Testis (tissue), 3 donors: ENCODE measurements around the gene MROH7. TPM values are rescaled to one million over a fixed set of nuclear protein-coding genes. Genes with fewer than 3 reads are reported as not detected.
"Not testable (repeated sequence)": the region's sequence is repeated elsewhere in the genome, so short reads cannot be mapped to it uniquely, and the experiment has no call there.

Source experiments
- DNase-seq: peaks from one replicate; pipeline ENCODE4 v3.0.0-alpha.2; 2019
- H3K27ac ChIP-seq, 2 donors: fragments of 200-600 bp; sonication (generic); one replicate each; pipeline ENCODE4 v1.5.1; 2019
- H3K27me3 ChIP-seq: fragments of 200-600 bp; sonication (generic); one replicate; pipeline ENCODE4 v1.5.1; 2019
- H3K36me3 ChIP-seq: fragments of 200-600 bp; sonication (generic); one replicate; pipeline ENCODE4 v1.5.1; 2017; ENCODE audit warnings: low read depth; ENCODE audit errors: missing control alignments
- H3K4me1 ChIP-seq: fragments of 200-600 bp; sonication (generic); one replicate; pipeline ENCODE4 v1.5.1; 2019
- H3K4me3 ChIP-seq, 2 donors: fragments of 200-600 bp; sonication (generic); one replicate each; pipeline ENCODE4 v1.5.1; 2017 to 2019
- H3K9me3 ChIP-seq: fragments of 200-600 bp; sonication (generic); one replicate; pipeline ENCODE4 v1.5.1; 2017
- POLR2A ChIP-seq: fragments of 450-650 bp; IDR thresholded peaks from one replicate; pipeline ENCODE4 v1.6.1; 2017; ENCODE audit warnings: antibody characterized with exemption, mild to moderate bottlenecking, moderate library complexity
- WGBS, 2 donors: methylation state at CpG; one replicate each; pipeline ENCODE4 v1.1.5; 2018; 5-methylcytosine and 5-hydroxymethylcytosine counted together
- intact Hi-C: fragments of 100-400 bp; cut with DNase I; formaldehyde crosslinking; loops from one replicate; pipeline ENCODE4 v1.15.1; 2023; ENCODE audit warnings: low total_unique reads
- polyA plus RNA-seq: library from polyadenylated mRNA; stranded (reverse); fragments of 350-450 nt; fragmentation: Illumina TruSeq; extraction: RNeasy Lipid Tissue Mini Kit (QIAGEN cat#74804); gene quantifications from one replicate; pipeline ENCODE4 v1.2.3, GENCODE V29; 2014; ENCODE audit warnings: low read depth, low replicate concordance; ENCODE audit not compliant: insufficient read depth
- total RNA-seq, 2 donors: library from RNA; depleted of rRNA; stranded (reverse); fragments of >200 nt; gene quantifications; one replicate each; pipeline ENCODE4 v1.2.3, GENCODE V29; 2016
- TF ChIP-seq, protein P1 (sequence below), 3 experiments: fragments of 450-650 bp in 2 of 3; fragments of 200-600 bp in 1 of 3; sonication (generic) in 1 of 3; IDR thresholded peaks; one replicate each; pipeline ENCODE4 v1.5.1; 2016 to 2019; ENCODE audit warnings: antibody characterized with exemption in 3 of 3, mild to moderate bottlenecking in 2 of 3, moderate library complexity in 1 of 3

Gene MROH7
- total and polyA plus RNA-seq, 3 donors from 2014 or later = 72.7 to 236 (median 162) TPM

DNA sequence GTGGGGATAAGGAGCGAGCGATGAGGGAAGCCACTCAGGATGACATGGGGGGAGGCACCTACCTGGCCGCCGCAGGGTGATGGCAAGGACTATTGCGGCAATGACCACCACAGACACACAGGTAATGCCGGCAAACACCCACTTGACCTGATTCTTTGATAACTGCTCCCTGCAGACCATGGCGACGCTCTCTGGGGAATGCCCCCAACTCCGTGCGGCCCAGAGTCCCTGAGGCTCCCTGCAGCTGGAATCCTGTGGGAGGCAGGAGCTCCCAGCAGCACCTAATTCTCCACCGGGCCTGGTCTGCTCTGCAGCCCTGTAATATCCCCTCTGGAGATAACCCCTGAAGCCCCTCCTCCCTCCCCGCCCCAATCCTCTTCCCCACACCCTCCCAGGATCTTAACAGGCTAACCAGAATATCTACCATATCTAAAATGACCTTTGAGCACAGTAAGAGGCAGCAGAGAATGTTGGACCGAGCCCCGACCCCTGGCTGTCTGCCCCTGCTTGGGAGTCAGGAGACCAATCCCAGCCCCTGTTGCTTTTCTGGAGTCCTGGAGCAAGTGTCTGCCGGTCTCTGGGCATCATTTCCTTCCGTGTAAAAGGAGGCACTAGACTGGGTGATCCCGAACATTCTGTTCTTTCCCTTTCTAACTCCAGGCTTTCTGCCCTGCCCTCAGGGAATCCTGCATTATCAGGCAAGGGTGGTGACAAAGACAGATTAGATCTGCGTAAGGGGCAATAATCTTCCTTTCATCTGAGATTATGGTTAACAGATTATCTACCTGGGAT lies 18.2 kb upstream of the MROH7 start, which contains the start of gene FAM151A:
Gene FAM151A, minus strand, starts transcription at position 310 of the 792 bp plus-strand sequence. Its CDS starts 130 bp downstream, at position 180.
- Histone ChIP-seq H3K36me3 (no peaks in the 10 kb centered on the region), H3K27me3 (no peaks in the 10 kb centered on the region), H3K4me1 (no peaks in the 10 kb centered on the region), H3K9me3 (no peaks in the 10 kb centered on the region), H3K4me3 (no peak within 1 kb of the TSS), H3K27ac (no peak within 1 kb of the TSS)
- TF ChIP-seq, protein P1, sequence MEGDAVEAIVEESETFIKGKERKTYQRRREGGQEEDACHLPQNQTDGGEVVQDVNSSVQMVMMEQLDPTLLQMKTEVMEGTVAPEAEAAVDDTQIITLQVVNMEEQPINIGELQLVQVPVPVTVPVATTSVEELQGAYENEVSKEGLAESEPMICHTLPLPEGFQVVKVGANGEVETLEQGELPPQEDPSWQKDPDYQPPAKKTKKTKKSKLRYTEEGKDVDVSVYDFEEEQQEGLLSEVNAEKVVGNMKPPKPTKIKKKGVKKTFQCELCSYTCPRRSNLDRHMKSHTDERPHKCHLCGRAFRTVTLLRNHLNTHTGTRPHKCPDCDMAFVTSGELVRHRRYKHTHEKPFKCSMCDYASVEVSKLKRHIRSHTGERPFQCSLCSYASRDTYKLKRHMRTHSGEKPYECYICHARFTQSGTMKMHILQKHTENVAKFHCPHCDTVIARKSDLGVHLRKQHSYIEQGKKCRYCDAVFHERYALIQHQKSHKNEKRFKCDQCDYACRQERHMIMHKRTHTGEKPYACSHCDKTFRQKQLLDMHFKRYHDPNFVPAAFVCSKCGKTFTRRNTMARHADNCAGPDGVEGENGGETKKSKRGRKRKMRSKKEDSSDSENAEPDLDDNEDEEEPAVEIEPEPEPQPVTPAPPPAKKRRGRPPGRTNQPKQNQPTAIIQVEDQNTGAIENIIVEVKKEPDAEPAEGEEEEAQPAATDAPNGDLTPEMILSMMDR (IDR thresholded peaks at IDR 0.05) = no peak
- no peak for TF ChIP-seq POLR2A
- WGBS, 2 donors = 75 to 78% methylated on average over 18 of the region's 18 CpGs
- intact Hi-C loops = no loop called here
- DNase-seq = no peak

DNA sequence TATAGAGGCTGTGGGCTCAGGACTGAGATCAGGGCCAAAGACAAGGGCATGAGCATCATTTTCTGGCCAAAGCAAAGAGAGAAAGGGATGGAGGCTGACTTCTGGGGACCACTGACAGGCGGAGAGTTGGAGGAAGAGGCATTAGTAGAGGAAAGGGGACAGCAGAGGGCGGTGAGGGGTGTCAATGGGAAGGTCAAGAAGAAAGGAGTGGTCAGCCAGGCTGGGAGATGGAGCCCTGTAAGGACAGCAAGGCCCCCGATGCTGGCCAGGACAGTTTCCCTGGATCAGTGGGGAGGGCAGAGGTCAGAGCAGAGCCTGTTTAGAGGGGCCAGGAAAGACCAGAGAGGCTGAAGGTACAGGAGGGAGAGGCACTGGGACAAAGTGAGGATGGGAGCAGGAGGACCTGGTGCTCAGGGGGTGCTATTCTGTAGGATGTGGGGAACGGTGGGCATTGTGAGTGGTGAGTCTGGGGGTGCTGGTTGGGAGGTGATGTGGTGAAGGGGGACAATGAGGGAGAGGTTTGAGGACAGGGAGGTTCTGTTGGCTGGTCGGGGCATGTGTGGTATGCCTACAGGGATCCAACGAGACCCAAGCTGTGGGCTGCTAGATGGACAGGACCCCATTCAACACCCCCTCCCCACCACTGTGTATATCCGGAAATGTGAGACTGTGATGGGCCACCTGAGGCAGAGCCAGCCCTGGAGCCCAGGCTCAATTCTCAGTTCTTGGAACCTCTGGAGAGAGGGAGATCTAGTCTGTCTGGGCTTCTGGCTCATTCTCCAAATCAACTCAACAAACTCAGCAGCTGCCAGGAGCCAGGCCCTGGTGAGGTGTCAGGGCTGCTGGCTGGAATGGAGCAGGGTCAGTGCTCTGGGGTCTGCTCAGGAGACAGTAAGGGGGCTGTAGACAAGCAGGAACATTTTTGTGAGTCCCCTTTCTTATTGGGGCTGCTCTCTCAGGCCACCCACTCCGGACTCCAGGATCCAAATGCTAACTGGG lies 16.8 kb upstream of the MROH7 start:
- WGBS, 2 donors = 84 to 89% methylated on average over 7 to 8 of the region's 8 CpGs

GRCh38 chr1:54627196-54627595 lies 14.4 kb upstream of the MROH7 start:
- Histone ChIP-seq H3K4me1 (no peaks in the 10 kb centered on the region), H3K36me3 (no peaks in the 10 kb centered on the region), H3K4me3 (no peak overlapping the region), H3K27ac (no peak overlapping the region), H3K27me3 (no peaks in the 10 kb centered on the region), H3K9me3 (no peaks in the 10 kb centered on the region)
- intact Hi-C loops = no loop called here
- no peak for DNase-seq
- 40 to 86% methylated on average over 1 to 8 of the region's 10 CpGs for WGBS, 2 donors
- TF ChIP-seq, protein P1 (IDR thresholded peaks at IDR 0.05) = no peak
- no peak for TF ChIP-seq POLR2A

More for the DNA sequence above, 16.8 kb upstream of the MROH7 start:
- Histone ChIP-seq H3K9me3 (no peaks in the 10 kb centered on the region), H3K27me3 (no peaks in the 10 kb centered on the region), H3K27ac (no peak overlapping the region), H3K36me3 (no peaks in the 10 kb centered on the region), H3K4me3 (no peak overlapping the region), H3K4me1 (no peaks in the 10 kb centered on the region)
- intact Hi-C loops = no loop called here
- TF ChIP-seq, protein P1 (IDR thresholded peaks at IDR 0.05) = no peak
- no peak for TF ChIP-seq POLR2A
- no peak for DNase-seq

DNA sequence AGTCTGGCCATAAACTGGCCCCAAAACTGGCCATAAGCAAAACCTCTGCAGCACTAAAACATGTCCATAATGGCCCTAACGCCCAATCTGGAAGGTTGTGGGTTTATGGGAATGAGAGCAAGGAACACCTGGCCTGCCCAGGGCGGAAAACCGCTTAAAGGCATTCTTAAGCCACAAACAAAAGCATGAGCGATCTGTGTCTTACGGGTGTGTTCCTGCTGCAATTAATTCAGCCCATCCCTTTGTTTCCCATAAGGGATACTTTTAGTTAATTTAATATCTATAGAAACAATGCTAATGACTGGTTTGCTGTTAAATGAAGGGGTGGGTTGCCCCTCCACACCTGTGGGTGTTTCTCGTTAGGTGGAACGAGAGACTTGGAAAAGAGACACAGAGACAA lies 5.8 kb upstream of the MROH7 start:
- intact Hi-C loops, H3K9me3 ChIP-seq, DNase-seq, H3K4me1 ChIP-seq, H3K4me3 ChIP-seq, H3K36me3 ChIP-seq, H3K27ac ChIP-seq, H3K27me3 ChIP-seq: not testable (repeated sequence)
- WGBS, 2 donors = 85 to 95% methylated on average over 7 of the region's 7 CpGs

DNA sequence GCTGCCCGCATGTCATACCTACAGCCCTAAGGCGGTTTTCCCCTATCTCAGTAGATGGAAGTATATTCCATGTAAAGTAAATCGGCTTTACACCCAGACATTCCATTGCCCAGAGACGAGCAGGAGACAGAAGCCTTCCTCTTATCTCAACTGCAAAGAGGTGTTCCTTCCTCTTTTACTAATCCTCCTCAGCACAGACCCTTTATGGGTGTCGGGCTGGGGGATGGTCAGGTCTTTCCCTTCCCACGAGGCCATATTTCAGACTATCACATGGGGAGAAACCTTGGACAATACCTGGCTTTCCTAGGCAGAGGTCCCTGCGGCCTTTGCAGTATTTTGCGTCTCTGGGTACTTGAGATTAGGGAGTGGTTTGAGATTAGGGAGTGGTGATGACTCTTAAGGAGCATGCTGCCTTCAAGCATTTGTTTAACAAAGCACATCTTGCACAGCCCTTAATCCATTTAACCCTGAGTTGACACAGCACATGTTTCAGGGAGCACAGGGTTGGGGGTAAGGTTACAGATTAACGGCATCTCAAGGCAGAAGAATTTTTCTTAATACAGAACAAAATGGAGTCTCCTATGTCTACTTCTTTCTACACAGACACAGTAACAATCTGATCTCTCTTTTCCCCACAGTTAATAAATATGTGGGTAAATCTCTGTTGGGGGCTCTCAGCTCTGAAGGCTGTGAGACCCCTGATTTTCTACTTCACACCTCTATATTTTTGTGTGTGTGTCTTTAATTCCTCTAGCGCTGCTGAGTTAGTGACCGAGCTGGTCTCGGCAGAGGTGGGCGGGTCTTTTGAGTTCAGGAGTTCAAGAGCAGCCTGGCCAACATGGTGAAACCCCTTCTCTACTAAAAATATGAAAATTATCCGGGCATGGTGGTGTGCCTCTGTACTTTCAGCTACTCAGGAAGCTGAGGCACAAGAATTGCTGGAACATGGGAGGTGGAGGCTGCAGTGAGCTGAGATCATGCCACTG lies 4.8 kb upstream of the MROH7 start:
- H3K4me1 ChIP-seq = not testable (repeated sequence)
- 79 to 82% methylated on average over 12 to 14 of the region's 14 CpGs for WGBS, 2 donors

More for the DNA sequence above, 4.8 kb upstream of the MROH7 start:
- H3K36me3 ChIP-seq, H3K9me3 ChIP-seq, intact Hi-C loops, H3K27ac ChIP-seq, H3K27me3 ChIP-seq, DNase-seq, H3K4me3 ChIP-seq: not testable (repeated sequence)
